Activated CD4-positive, alpha-beta T cell treated with anti-CD3 and anti-CD28 coated beads, Interleukin-2, amount 50 U/mL, for 48 hours (primary cell): ENCODE data around the gene CD99L2.
"Not testable (repeated sequence)": the region's sequence is repeated elsewhere in the genome, so short reads cannot be mapped to it uniquely, and the experiment has no call there.

Experiments used
- DNase-seq, 2 experiments: peaks; one replicate each; pipeline ENCODE4 v3.0.0-alpha.2; 2020

CD99L2 gene

DNA sequence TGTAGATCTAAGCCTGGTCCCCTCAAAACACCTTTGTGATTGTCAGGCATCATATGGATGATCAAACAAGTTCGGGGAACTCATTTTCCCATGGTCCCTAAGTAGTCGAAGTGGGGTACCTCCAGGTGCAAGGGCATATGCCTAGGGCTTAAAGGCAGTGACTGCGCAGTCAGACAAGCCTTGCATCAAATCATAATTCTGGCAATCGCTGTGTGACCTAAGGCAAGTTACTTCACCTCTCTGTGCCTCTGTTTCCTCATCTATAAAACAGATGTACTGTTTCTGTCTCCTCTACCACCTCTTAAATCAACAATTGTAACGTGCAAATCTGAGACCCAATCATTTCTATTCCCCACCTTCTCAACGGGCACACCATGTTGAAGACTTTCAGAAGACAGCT lies 1.8 kb downstream of the CD99L2 start:
- DNase-seq, result no peak

DNA sequence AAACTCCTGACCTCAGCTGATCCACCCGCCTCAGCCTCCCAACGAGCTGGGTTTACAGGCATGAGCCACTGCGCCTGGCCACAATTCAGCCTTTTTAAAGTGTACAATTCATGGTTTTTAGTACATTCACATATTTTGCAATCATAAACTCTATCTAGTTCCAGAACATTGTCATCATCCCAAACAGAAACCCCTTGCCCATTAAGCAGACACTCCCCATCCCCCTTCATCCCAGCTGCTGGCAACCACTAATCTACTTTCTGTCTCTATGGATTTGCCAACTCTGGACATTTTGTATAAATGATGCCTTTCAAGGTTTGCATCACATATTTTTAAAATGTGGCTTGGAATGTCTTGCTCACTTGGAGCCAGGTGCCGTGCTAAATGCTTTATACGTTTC lies 4.5 kb downstream of the CD99L2 start:
- DNase-seq, result no peak

DNA sequence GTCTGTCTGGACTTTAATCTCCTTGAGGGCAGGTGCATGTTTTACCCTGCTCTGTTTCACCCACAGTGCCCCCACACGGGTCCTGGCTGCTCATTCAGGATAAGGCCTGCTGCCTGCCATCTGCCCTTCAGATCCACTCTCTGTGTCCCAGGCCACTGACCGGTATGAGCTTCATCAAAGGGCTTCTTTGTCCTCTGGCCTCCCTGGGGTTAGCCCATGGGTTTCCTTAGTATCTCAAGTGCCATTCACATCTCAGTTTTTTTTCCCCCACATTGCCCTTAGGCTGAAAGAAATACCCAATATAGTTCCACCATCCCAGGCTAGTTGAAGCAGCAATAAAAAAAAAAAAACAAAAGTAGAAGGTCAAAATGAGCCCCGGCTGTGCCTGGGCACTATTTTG lies 9.3 kb downstream of the CD99L2 start:
- no peak for DNase-seq

DNA sequence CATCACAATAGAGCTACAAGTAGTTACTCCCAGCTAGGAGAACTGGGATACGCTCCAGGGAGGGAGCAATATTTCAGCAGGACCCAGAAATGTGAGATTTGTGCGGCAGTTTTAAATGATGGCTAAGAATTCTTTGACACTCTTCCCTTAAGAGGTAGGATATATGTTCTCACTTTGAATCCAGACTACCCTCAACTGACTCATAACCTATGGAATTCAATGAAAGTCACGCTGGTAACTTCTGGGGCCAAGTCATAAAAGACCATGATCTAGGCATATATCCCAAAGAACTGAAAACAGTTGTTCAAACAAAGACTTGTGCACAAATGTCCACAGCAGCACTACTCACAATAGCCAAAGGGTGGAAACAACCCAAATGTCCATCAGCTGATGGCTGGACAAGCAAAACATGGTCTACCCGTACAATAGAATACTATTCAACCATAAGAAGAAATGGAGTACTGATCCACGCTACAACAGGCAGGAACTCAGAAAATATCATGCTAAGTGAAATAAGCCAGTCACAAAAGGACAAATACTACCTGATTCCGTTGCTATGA lies 10.5 kb downstream of the CD99L2 start:
- no peak for DNase-seq

DNA sequence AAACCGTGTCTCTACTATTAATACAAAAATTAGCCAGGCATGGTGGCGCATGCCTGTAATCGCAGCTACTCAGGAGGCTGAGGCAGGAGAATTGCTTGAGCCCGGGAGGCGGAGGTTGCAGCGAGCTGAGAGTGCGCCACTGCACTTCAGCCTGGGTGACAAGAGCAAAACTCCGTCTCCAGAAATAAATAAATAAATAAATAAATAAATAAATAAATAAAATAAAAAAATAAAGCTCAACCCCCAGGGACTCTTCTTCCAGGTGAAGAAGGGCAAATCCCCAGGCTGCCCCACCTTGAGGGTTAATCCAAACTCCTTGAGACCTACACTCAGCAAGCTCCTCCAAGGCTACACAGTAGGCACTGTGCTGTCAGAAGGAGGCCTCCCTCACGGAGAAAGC lies 11.2 kb downstream of the CD99L2 start:
- not testable (repeated sequence) for DNase-seq

GRCh38 chrX:150886381-150886780 lies 12.1 kb downstream of the CD99L2 start:
- DNase-seq, result no peak

GRCh38 chrX:150880808-150881165 lies 17.7 kb downstream of the CD99L2 start:
- DNase-seq, result no peak

GRCh38 chrX:150879855-150880807 lies 18.3 kb downstream of the CD99L2 start:
- no peak for DNase-seq

GRCh38 chrX:150875621-150876020 lies 22.8 kb downstream of the CD99L2 start:
- not testable (repeated sequence) for DNase-seq

GRCh38 chrX:150874448-150874847 lies 24.0 kb downstream of the CD99L2 start:
- DNase-seq, result no peak

GRCh38 chrX:150873616-150874015 lies 24.9 kb downstream of the CD99L2 start:
- DNase-seq, result peak in 1 of 2 experiments; percentile 10

- no peak for DNase-seq
Observed at GRCh38 chrX:150872773-150873336, 25.6 kb downstream of the CD99L2 start.

DNA sequence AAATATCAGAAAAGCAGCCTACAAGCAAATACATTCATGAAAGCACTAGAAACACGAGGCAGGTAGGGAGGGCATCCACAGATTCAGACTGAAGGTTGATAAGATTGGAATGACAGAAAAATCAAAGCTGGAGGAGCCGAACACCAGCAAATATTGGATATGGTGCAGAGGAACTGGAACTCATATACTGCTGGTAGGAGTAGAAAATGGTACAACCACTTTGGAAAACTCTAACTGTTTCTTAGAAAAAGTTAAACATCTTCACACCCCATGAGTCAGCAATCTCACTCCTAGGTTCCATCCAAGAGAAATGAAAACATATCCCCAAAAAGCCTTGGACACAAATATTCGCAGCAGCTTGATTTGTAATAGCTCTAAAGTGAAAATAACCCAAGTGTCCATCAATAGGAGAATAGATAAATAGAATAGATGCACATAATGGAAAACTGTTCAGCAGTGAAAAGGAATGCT lies 27.1 kb downstream of the CD99L2 start:
- DNase-seq, result no peak

- DNase-seq, result no peak
Observed at GRCh38 chrX:150870487-150871340, 27.8 kb downstream of the CD99L2 start.

DNA sequence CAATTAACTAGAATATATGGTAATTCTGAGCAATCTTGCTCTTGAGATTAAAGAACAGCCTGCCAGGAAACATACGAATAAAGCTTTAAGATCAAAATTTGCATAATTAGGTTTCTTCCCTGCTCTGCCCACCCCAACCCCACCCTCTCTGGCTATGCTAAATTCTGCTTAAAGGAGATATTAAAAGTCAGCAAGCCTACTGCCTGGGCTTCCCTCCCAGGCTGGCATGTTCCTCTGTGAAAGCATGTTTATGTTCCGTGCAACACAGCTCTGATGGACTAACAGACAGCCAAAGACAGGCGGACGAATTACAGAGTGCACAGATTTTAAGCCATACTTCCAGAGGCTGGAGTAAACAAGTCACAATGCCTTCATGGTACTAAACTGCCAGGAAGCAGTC lies 28.4 kb downstream of the CD99L2 start:
- no peak for DNase-seq

DNA sequence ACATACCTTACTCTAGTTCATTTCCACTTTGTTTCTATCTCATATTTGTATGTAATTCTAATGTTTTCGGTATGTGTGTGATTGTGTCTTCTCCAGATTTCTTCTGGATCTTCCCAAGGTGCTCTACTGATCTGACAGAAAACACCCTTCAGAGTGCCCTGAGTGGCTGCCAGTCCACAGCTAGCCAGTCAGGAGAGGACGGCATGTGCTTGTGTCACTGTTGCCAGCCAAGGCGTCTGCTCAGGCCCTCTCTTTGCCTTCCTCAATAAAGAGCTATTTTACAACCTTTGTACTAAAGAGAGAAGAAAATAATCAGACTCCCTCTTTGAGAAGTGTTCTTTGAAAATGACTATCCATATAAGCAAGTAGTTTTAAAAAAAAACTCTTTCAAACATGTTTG lies 29.0 kb downstream of the CD99L2 start:
- DNase-seq, result no peak

DNA sequence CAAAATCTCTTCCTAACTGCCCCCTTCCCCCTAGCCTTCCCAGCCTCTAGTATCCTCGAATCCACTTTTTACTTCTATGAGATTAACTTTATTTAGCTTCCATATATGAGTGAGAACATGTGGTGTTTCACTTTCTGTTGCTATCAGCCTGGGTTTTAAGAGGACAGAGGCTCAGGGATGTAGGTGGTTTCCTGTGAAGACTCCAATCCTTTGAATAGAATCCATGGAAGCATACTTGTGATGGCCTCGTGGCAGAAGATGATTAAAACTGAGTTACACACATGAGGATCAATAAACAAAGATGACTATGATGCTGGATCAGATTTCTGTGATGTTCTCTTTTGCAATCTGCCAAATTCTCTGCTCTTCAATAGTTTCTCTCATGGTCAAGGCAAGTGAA lies 29.8 kb downstream of the CD99L2 start:
- DNase-seq, result no peak

DNA sequence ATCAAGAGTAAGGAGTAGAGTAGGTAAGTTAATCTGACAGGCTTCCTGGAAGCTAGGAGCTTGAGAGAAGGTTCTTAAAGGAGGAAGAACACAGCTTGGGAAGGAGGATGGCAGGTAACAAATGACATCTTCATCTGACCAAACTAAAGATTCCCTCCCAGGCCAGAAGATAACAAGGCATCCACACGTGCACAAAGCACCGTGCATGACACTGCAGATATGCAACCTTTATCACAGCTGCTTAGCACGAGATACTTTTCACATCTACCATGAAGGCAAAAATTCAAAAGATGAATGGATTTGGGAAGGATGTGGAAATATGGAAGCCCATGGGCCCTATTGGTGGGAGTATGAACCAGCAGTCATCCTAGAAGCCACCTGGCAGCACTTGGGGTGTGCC lies 34.3 kb downstream of the CD99L2 start:
- DNase-seq, result no peak

- no peak for DNase-seq
Observed at GRCh38 chrX:150863191-150863590, 35.3 kb downstream of the CD99L2 start.

- no peak for DNase-seq
Observed at GRCh38 chrX:150857453-150857852, 41.0 kb downstream of the CD99L2 start.

GRCh38 chrX:150856785-150857184 lies 41.7 kb downstream of the CD99L2 start:
- no peak for DNase-seq

DNA sequence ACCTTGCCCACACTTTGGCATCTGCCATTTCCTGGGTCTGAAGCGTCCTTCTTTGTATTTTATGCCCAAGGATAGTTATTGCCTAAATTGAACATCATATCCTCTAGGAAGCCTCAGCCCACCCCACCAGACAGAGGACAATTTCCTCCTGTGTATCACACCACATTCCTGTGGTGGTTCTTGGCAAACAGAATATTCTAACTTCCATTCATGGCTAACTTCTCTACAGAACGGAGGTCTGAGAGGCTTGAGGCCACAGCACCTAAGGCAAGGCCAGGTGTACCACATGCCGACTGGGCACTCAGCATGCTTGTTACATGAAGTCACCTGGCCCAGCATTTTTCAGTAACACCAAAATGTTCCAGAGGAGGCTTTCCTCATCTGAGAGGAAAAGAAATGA lies 42.4 kb downstream of the CD99L2 start:
- DNase-seq, result no peak

DNA sequence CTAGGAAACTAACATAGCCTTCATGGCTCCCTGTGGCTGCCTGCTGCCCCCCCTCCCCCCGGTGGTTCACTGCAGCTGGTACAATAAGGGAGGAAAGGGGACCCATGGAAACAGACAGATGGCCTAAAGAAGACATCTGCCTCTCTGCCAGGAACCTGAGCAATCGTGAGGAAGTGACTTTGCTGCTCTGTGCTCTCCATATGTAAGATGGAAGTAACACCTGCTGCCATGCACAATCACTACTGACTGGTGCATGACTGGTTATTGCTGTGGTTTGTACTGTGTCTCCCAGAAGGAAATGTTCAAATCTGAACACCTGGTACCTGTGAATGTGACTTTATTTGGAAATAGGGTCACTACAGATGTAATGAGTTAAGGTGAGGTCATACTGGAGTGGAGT lies 43.6 kb downstream of the CD99L2 start:
- no peak for DNase-seq
